H1 (cell line): ENCODE measurements around the gene MMP15. TPM values are rescaled to one million over a fixed set of nuclear protein-coding genes. Genes with fewer than 3 reads are reported as not detected.

Source experiments
- CTCF ChIA-PET: fragments of 300-600 bp; sonication (Branson Sonifier 250); formaldehyde crosslinking; loops from one replicate; lab custom pipeline; 2021; ENCODE audit not compliant: partially characterized antibody; lab: Charles Lee
- POLR2A ChIA-PET: fragments of 300-600 bp; sonication (Branson Sonifier 250); formaldehyde crosslinking; loops from one replicate; lab custom pipeline; 2021; ENCODE audit warnings: inconsistent platforms; ENCODE audit not compliant: partially characterized antibody; lab: Charles Lee
- DNase-seq, 2 experiments: peaks; one replicate each; pipeline versions ENCODE4 v3.0.0 to v3.0.0-alpha.2; 2010 to 2022; ENCODE audit warnings: low spot score in 2 of 2, low read depth in 1 of 2, mixed read lengths in 1 of 2
- FAIRE-seq: peaks from 2 replicates; lab custom pipeline; 2011; peaks lifted over from hg19 to GRCh38; lab: Jason Lieb, UNC
- H2AFZ ChIP-seq: 2 replicates; pipeline ENCODE4 v1.8.1; 2012; ENCODE audit warnings: low read length, inconsistent platforms
- H2AK5ac ChIP-seq: 2 replicates; pipeline ENCODE4 v1.6.1; 2013; ENCODE audit warnings: low read depth, low read length
- H2BK120ac ChIP-seq: replicated peaks from 2 replicates; pipeline ENCODE3; 2013; ENCODE audit warnings: low read depth, low read length, inconsistent platforms
- H2BK12ac ChIP-seq: 2 replicates; pipeline ENCODE4 v1.6.1; 2013; ENCODE audit warnings: low read depth, low read length
- H2BK15ac ChIP-seq: 2 replicates; pipeline ENCODE4 v1.6.1; 2013; ENCODE audit warnings: low read length
- H2BK20ac ChIP-seq: 2 replicates; pipeline ENCODE4 v1.6.1; 2013; ENCODE audit warnings: low read length
- H2BK5ac ChIP-seq: 2 replicates; pipeline ENCODE4 v1.6.1; 2013; ENCODE audit warnings: low read depth, low read length
- H3K14ac ChIP-seq: 2 replicates; pipeline ENCODE4 v1.6.1; 2013; ENCODE audit warnings: inconsistent platforms; ENCODE audit not compliant: insufficient read length
- H3K18ac ChIP-seq: 2 replicates; pipeline ENCODE4 v1.6.1; 2013; ENCODE audit warnings: low read length; ENCODE audit errors: extremely low read depth
- H3K23ac ChIP-seq: 2 replicates; pipeline ENCODE4 v1.6.1; 2013; ENCODE audit warnings: inconsistent platforms; ENCODE audit not compliant: insufficient read length
- H3K23me2 ChIP-seq: 2 replicates; pipeline ENCODE4 v1.6.1; 2013; ENCODE audit warnings: low read depth, low read length
- H3K27ac ChIP-seq: 2 replicates; pipeline ENCODE4 v1.6.1; 2011; ENCODE audit warnings: low read depth, low read length, inconsistent platforms
- H3K27me3 ChIP-seq, 4 experiments: replicated peaks in 1 of 4; 1 replicate in 1 of 4; 2 replicates in 3 of 4; pipeline versions ENCODE4 v1.6.1 to v1.8.1; 2011 to 2013; ENCODE audit warnings: low read length in 3 of 4, mild to moderate bottlenecking in 3 of 4, inconsistent platforms in 2 of 4, mixed read lengths in 2 of 4, moderate library complexity in 1 of 4; ENCODE audit not compliant: control insufficient read depth in 3 of 4, insufficient read depth in 3 of 4; ENCODE audit errors: extremely low read depth in 1 of 4
- H3K36me3 ChIP-seq, 4 experiments: 2 replicates each; pipeline versions ENCODE4 v1.6.1 to v1.8.1; 2011 to 2013; ENCODE audit warnings: mild to moderate bottlenecking in 4 of 4, low read length in 3 of 4, moderate library complexity in 2 of 4, control low read depth in 1 of 4, inconsistent platforms in 1 of 4; ENCODE audit not compliant: insufficient read depth in 4 of 4, control insufficient read depth in 2 of 4
- H3K4ac ChIP-seq: replicated peaks from 2 replicates; pipeline ENCODE3; 2013; ENCODE audit warnings: low read length, low read depth, mixed read lengths, inconsistent platforms; ENCODE audit not compliant: insufficient read length
- H3K4me1 ChIP-seq, 4 experiments: replicated peaks in 1 of 4; 1 replicate in 1 of 4; 2 replicates in 3 of 4; pipeline versions ENCODE4 v1.6.1 to v1.8.1; 2011 to 2013; ENCODE audit warnings: low read length in 3 of 4, inconsistent platforms in 2 of 4, mixed read lengths in 1 of 4; ENCODE audit not compliant: insufficient read depth in 4 of 4, control insufficient read depth in 3 of 4
- H3K4me2 ChIP-seq, 2 experiments: 2 replicates each; pipeline versions ENCODE4 v1.6.1 to v1.8.1; 2011 to 2013; ENCODE audit warnings: low read depth in 2 of 2, low read length in 2 of 2, control low read depth in 1 of 2, inconsistent platforms in 1 of 2, mild to moderate bottlenecking in 1 of 2; ENCODE audit not compliant: insufficient read depth in 1 of 2
- H3K4me3 ChIP-seq, 4 experiments: fragments of 200-600, 300-600 bp in 1 of 4; sonication (generic), shearing (Covaris generic), sonication (Bioruptor Twin) in 1 of 4; 2 replicates each; pipeline versions ENCODE4 v1.5.1 to v1.8.1; 2011 to 2016; ENCODE audit warnings: low read length in 4 of 4, low read depth in 3 of 4, control low read depth in 2 of 4, inconsistent platforms in 2 of 4, mild to moderate bottlenecking in 2 of 4, mixed read lengths in 1 of 4, moderate library complexity in 1 of 4; ENCODE audit not compliant: insufficient read depth in 2 of 4; ENCODE audit errors: extremely low read depth in 1 of 4
- H3K56ac ChIP-seq: replicated peaks from 2 replicates; pipeline ENCODE3; 2013; ENCODE audit warnings: low read depth, mild to moderate bottlenecking, mixed read lengths, low read length, inconsistent platforms; ENCODE audit not compliant: insufficient read length
- H3K79me1 ChIP-seq: 2 replicates; pipeline ENCODE4 v1.6.1; 2013; ENCODE audit warnings: low read depth, low read length, control low read depth
- H3K79me2 ChIP-seq, 2 experiments: 2 replicates each; pipeline versions ENCODE4 v1.6.1 to v1.8.1; 2012 to 2013; ENCODE audit warnings: low read length in 2 of 2, mild to moderate bottlenecking in 2 of 2, inconsistent platforms in 1 of 2; ENCODE audit not compliant: insufficient read depth in 2 of 2, control insufficient read depth in 1 of 2
- H3K9ac ChIP-seq, 4 experiments: replicated peaks in 1 of 4; 1 replicate in 1 of 4; 2 replicates in 3 of 4; pipeline versions ENCODE4 v1.6.1 to v1.8.1; 2011 to 2013; ENCODE audit warnings: low read depth in 3 of 4, low read length in 3 of 4, control low read depth in 2 of 4, mild to moderate bottlenecking in 2 of 4, moderate library complexity in 2 of 4, inconsistent platforms in 1 of 4; ENCODE audit errors: extremely low read depth in 1 of 4
- H3K9me3 ChIP-seq, 2 experiments: 2 replicates each; pipeline versions ENCODE4 v1.6.1 to v1.8.1; 2012 to 2013; ENCODE audit warnings: mild to moderate bottlenecking in 2 of 2, moderate library complexity in 2 of 2, control low read depth in 1 of 2, inconsistent platforms in 1 of 2, low read depth in 1 of 2, low read length in 1 of 2, mixed read lengths in 1 of 2; ENCODE audit not compliant: insufficient read depth in 2 of 2
- H4K20me1 ChIP-seq, 2 experiments: replicated peaks in 1 of 2; 2 replicates each; pipeline versions ENCODE3 to v1.8.1; 2011 to 2013; ENCODE audit warnings: inconsistent platforms in 2 of 2, low read length in 2 of 2, mild to moderate bottlenecking in 1 of 2; ENCODE audit not compliant: insufficient read depth in 2 of 2, control insufficient read depth in 1 of 2
- H4K5ac ChIP-seq: 2 replicates; pipeline ENCODE4 v1.6.1; 2013; ENCODE audit warnings: low read length, low read depth, mixed read lengths, inconsistent platforms; ENCODE audit not compliant: insufficient read length
- H4K8ac ChIP-seq: 2 replicates; pipeline ENCODE4 v1.8.0; 2013; ENCODE audit warnings: mild to moderate bottlenecking, moderate library complexity, low read length, inconsistent platforms; ENCODE audit not compliant: insufficient read depth; ENCODE audit errors: extremely low read depth
- H4K91ac ChIP-seq: replicated peaks from 2 replicates; pipeline ENCODE3; 2013; ENCODE audit warnings: low read length, mixed read lengths, inconsistent platforms; ENCODE audit not compliant: insufficient read length
- BCL11A ChIP-seq, 2 experiments: IDR thresholded peaks; one replicate each; pipeline ENCODE4 v1.6.1; 2011; ENCODE audit warnings: low read depth in 2 of 2, low read length in 2 of 2, mild to moderate bottlenecking in 2 of 2
- CTBP2 ChIP-seq: IDR thresholded peaks from 2 replicates; pipeline ENCODE4 v1.7.0; 2011; ENCODE audit warnings: borderline replicate concordance, mild to moderate bottlenecking, moderate library complexity, mixed read lengths, low read length; ENCODE audit not compliant: insufficient read depth, insufficient read length
- KDM1A ChIP-seq: fragments of 200-600, 300-600 bp; sonication (generic); IDR thresholded peaks from 2 replicates; pipeline ENCODE4 v1.7.1; 2016; ENCODE audit warnings: mild to moderate bottlenecking, low read length, borderline replicate concordance
- MAX ChIP-seq: IDR thresholded peaks from 2 replicates; pipeline ENCODE4 v1.6.1; 2012; ENCODE audit warnings: inconsistent platforms
- PHF8 ChIP-seq: fragments of 200-600 bp; sonication (generic); conservative IDR thresholded peaks from 2 replicates; pipeline ENCODE4 v1.7.1; 2012; ENCODE audit warnings: low read depth, mild to moderate bottlenecking, inconsistent platforms, low read length, moderate library complexity
- POU5F1 ChIP-seq: IDR thresholded peaks from 2 replicates; pipeline ENCODE4 v1.6.1; 2011; ENCODE audit warnings: low read depth, mild to moderate bottlenecking, low read length, moderate library complexity
- RBBP5 ChIP-seq: IDR thresholded peaks from 2 replicates; pipeline ENCODE4 v1.7.1; 2012; ENCODE audit warnings: low read depth, mild to moderate bottlenecking, inconsistent platforms, low read length, moderate library complexity, borderline replicate concordance
- SIRT6 ChIP-seq: IDR thresholded peaks from one replicate; pipeline ENCODE4 v1.7.1; 2012; ENCODE audit warnings: low read length, inconsistent platforms
- SIX5 ChIP-seq: IDR thresholded peaks from 2 replicates; pipeline ENCODE4 v1.6.1; 2011; ENCODE audit warnings: mild to moderate bottlenecking, low read depth, low read length
- SP1 ChIP-seq: IDR thresholded peaks from 2 replicates; pipeline ENCODE4 v1.6.1; 2011; ENCODE audit warnings: low read depth, low read length
- TAF1 ChIP-seq: IDR thresholded peaks from 2 replicates; pipeline ENCODE4 v1.6.1; 2011; ENCODE audit warnings: mild to moderate bottlenecking, low read depth, low read length
- TCF12 ChIP-seq: IDR thresholded peaks from 2 replicates; pipeline ENCODE4 v1.6.1; 2011; ENCODE audit warnings: low read depth, mild to moderate bottlenecking, low read length
- YY1 ChIP-seq: IDR thresholded peaks from 2 replicates; pipeline ENCODE4 v1.6.1; 2011; ENCODE audit warnings: low read depth, mild to moderate bottlenecking, low read length
- WGBS, 2 experiments: shearing (Covaris generic) in 1 of 2; methylation state at CpG; one replicate each; pipeline versions ENCODE4 v1.1.6 to v1.1.7; 2013 to 2015; ENCODE audit warnings: low lambda C conversion rate in 2 of 2, mixed read lengths in 2 of 2, inconsistent platforms in 1 of 2, low coverage in 1 of 2, missing lambda C conversion rate in 1 of 2; ENCODE audit not compliant: insufficient replicate concordance in 2 of 2, insufficient coverage in 1 of 2, insufficient read length in 1 of 2; ENCODE audit errors: extremely low coverage in 1 of 2, missing lambda C conversion rate in 1 of 2; 5-methylcytosine and 5-hydroxymethylcytosine counted together
- polyA plus RNA-seq, 7 experiments: library from polyadenylated mRNA; depleted of rRNA in 3 of 7; stranded (reverse) in 5 of 7; unstranded in 2 of 7; fragments of >200 nt in 5 of 7; fragments of 200-250 nt in 2 of 7; gene quantifications; 1 replicate in 5 of 7; 2 replicates in 1 of 7; 4 replicates in 1 of 7; pipeline versions ENCODE4 v1.2.1 to v1.2.3, GENCODE V29; 2011 to 2013; ENCODE audit warnings: missing spikeins in 2 of 7, mixed read lengths in 2 of 7
- total RNA-seq: library from RNA; stranded (reverse); fragmentation: NEBNext Ultra II Directional; extraction: Animal tissue kit (Norgen Biotek cat#: 25700); gene quantifications from 2 replicates; pipeline ENCODE4 v1.2.1, GENCODE V29; 2021

The MMP15 gene
- total and polyA plus RNA-seq, 2 of the 8 experiments (the other 6 are each of a cell fraction or from before 2014, with no cell fraction given): 38.5 to 42.2 TPM

- peaks cover 0 to 3% (median 0%) of the 10 kb centered on the region in 4 experiments; a peak in 2 of 7 replicates for H3K27me3 ChIP-seq
- peaks cover 0 to 7% of the 10 kb centered on the region in 2 experiments for H4K20me1 ChIP-seq
- H3K14ac ChIP-seq: no peak overlapping the region
- ChIA-PET POLR2A (interaction anchor here (0.6 to 1.2 kb wide), 3 partner anchors 8 to 130 kb away, joined by 3 to 6 read pairs (median 4); no protein-coding TSS in a partner anchor), CTCF (interaction anchor here (1.0 to 26.3 kb wide), 6 partner anchors 10 to 101 kb away, joined by 3 to 305 read pairs (median 3); no protein-coding TSS in a partner anchor)
- no peak overlapping the region for H2BK12ac ChIP-seq
- DNase-seq (no peak), FAIRE-seq (no peak)
- H2BK5ac ChIP-seq: no peak overlapping the region
- peaks cover 0 to 12% (median 3%) of the 10 kb centered on the region in 4 experiments; a peak in 4 of 8 replicates for H3K36me3 ChIP-seq
- H2AFZ ChIP-seq: no peak overlapping the region
- no peaks in the 10 kb centered on the region for H3K79me2 ChIP-seq
- WGBS, 2 experiments: 93% methylated on average over 41 of the region's 62 CpGs; no CpG with 5 or more reads in 1 of the 2 experiments
- H3K23ac ChIP-seq: no peak overlapping the region
- no peak overlapping the region for H4K5ac ChIP-seq
- no peak overlapping the region for H3K56ac ChIP-seq
- peaks cover 4% of the 10 kb centered on the region for H3K23me2 ChIP-seq
- no peak overlapping the region for H3K18ac ChIP-seq
- no peak overlapping the region for H4K8ac ChIP-seq
- H4K91ac ChIP-seq: no peak overlapping the region
- no peak overlapping the region for H2AK5ac ChIP-seq
- no peak overlapping the region for H3K27ac ChIP-seq
- H3K4me2 ChIP-seq: no peak overlapping the region
- H3K4ac ChIP-seq: no peak overlapping the region
- H3K9me3 ChIP-seq: no peaks in the 10 kb centered on the region
- H2BK120ac ChIP-seq: no peak overlapping the region
- no peak overlapping the region for H3K4me3 ChIP-seq
- H3K79me1 ChIP-seq: no peaks in the 10 kb centered on the region
- H3K4me1 ChIP-seq: peaks cover 4 to 14% (median 7%) of the 10 kb centered on the region in 4 experiments; a peak in 6 of 7 replicates
- no peak overlapping the region for H2BK15ac ChIP-seq
- H3K9ac ChIP-seq: no peak overlapping the region
- H2BK20ac ChIP-seq: no peak overlapping the region
- no peak for TF ChIP-seq CTBP2
- no peak for TF ChIP-seq SIX5
- no peak for TF ChIP-seq KDM1A
- TF ChIP-seq RBBP5: no peak
- no peak for TF ChIP-seq SIRT6
- no peak for TF ChIP-seq MAX
- TF ChIP-seq PHF8: no peak
- no peak for TF ChIP-seq POU5F1
- no peak for TF ChIP-seq TCF12
- TF ChIP-seq BCL11A (IDR thresholded peaks at IDR 0.05; ENCODE audit: low read depth in 2 of 2, low read length in 2 of 2): no peak
- TF ChIP-seq YY1: no peak
- TF ChIP-seq TAF1: no peak
- no peak for TF ChIP-seq SP1
Observed at GRCh38 chr16:57996406-57997175, 29.0 kb upstream of the MMP15 start.
